Stimulated activated CD4-positive, alpha-beta T cell treated with anti-CD3 and anti-CD28 coated beads, Interleukin-2, amount 100 ng/mL, for 4 hours (primary cell): ENCODE data around the gene GKAP1.
A peak's percentile ranks its signal among the peaks of the same experiment; 100 is the strongest.
"Not testable (repeated sequence)": the region's sequence is repeated elsewhere in the genome, so short reads cannot be mapped to it uniquely, and the experiment has no call there.

Experiments used
- DNase-seq: peaks from one replicate; pipeline ENCODE4 v3.0.0-alpha.2; 2020; ENCODE audit warnings: low read depth

GKAP1 gene

GRCh38 chr9:83728591-83729368, 88.8 kb downstream of the GKAP1 start:
- DNase-seq = not testable (repeated sequence)

GRCh38 chr9:83724436-83724835, 93.1 kb downstream of the GKAP1 start:
- DNase-seq = no peak

- no peak for DNase-seq
Observed at GRCh38 chr9:83722726-83723495, 94.7 kb downstream of the GKAP1 start.

- no peak for DNase-seq
Observed at GRCh38 chr9:83721509-83721908, 96.1 kb downstream of the GKAP1 start.

- DNase-seq = no peak
Observed at GRCh38 chr9:83715794-83716193, 101.8 kb downstream of the GKAP1 start.

- DNase-seq = no peak
Observed at GRCh38 chr9:83715221-83715620, 102.3 kb downstream of the GKAP1 start.

- no peak for DNase-seq
Observed at GRCh38 chr9:83714329-83714728, 103.2 kb downstream of the GKAP1 start.

GRCh38 chr9:83708515-83709158, 108.9 kb downstream of the GKAP1 start:
- DNase-seq = peak; percentile 36

GRCh38 chr9:83707768-83708514, 109.6 kb downstream of the GKAP1 start, which contains the start of gene UBQLN1:
Gene UBQLN1 (minus strand): TSS chr9:83707958. CDS start chr9:83707679, 279 bp downstream.
- peak; percentile 86 for DNase-seq

- no peak for DNase-seq
Observed at GRCh38 chr9:83707518-83707767, 110.1 kb downstream of the GKAP1 start.

GRCh38 chr9:83706676-83707517, 110.7 kb downstream of the GKAP1 start:
- DNase-seq = peak; percentile 61

GRCh38 chr9:83705219-83705651, 112.3 kb downstream of the GKAP1 start:
- not testable (repeated sequence) for DNase-seq

- DNase-seq = no peak
Observed at GRCh38 chr9:83701769-83702168, 115.8 kb downstream of the GKAP1 start.

- no peak for DNase-seq
Observed at GRCh38 chr9:83701286-83701685, 116.3 kb downstream of the GKAP1 start.

GRCh38 chr9:83699615-83700014, 118.0 kb downstream of the GKAP1 start:
- DNase-seq = no peak

- DNase-seq = no peak
Observed at GRCh38 chr9:83698976-83699585, 118.5 kb downstream of the GKAP1 start.

GRCh38 chr9:83691492-83691891, 126.1 kb downstream of the GKAP1 start:
- DNase-seq = no peak
